ENCODE measurements around the gene TALDO1. TPM values are rescaled to one million over a fixed set of nuclear protein-coding genes. Genes with fewer than 3 reads are reported as not detected.

TALDO1 gene
- total RNA-seq, 1 donor from 2014 or later: 123 TPM

GRCh38 chr11:786235-787083, 39.2 kb downstream of the TALDO1 start:
- DNase-seq (ENCODE audit: low spot score): no peak
- no peak overlapping the region for H3K27ac Mint-ChIP-seq (ENCODE audit: unreplicated experiment)

GRCh38 chr11:787084-787675, 39.9 kb downstream of the TALDO1 start:
- H3K4me1 Mint-ChIP-seq (ENCODE audit: unreplicated experiment): peaks cover 5% of the 10 kb centered on the region
- H3K27me3 Mint-ChIP-seq (ENCODE audit: unreplicated experiment): peaks cover 13% of the 10 kb centered on the region
- H3K4me3 Mint-ChIP-seq (ENCODE audit: unreplicated experiment): no peak overlapping the region
- H3K27ac Mint-ChIP-seq (ENCODE audit: unreplicated experiment): no peak overlapping the region
- no peak for DNase-seq (ENCODE audit: low spot score)
- H3K36me3 Mint-ChIP-seq (ENCODE audit: low read depth, unreplicated experiment): peaks cover 3% of the 10 kb centered on the region
- no peaks in the 10 kb centered on the region for H3K9me3 Mint-ChIP-seq (ENCODE audit: unreplicated experiment)
- no peak for TF ChIP-seq CTCF (IDR thresholded peaks at IDR 0.05; ENCODE audit: unreplicated experiment)

More at GRCh38 chr11:786235-787083, 39.2 kb downstream of the TALDO1 start:
- H3K9me3 Mint-ChIP-seq (ENCODE audit: unreplicated experiment): no peaks in the 10 kb centered on the region
- no peak for TF ChIP-seq CTCF (IDR thresholded peaks at IDR 0.05; ENCODE audit: unreplicated experiment)
- H3K4me1 Mint-ChIP-seq (ENCODE audit: unreplicated experiment): peaks cover 5% of the 10 kb centered on the region
- H3K27me3 Mint-ChIP-seq (ENCODE audit: unreplicated experiment): peaks cover 11% of the 10 kb centered on the region
- no peak overlapping the region for H3K4me3 Mint-ChIP-seq (ENCODE audit: unreplicated experiment)
- H3K36me3 Mint-ChIP-seq (ENCODE audit: low read depth, unreplicated experiment): peaks cover 3% of the 10 kb centered on the region

- Mint-ChIP-seq H3K27me3 (ENCODE audit: unreplicated experiment) (peaks cover 14% of the 10 kb centered on the region), H3K9me3 (ENCODE audit: unreplicated experiment) (no peaks in the 10 kb centered on the region), H3K4me3 (ENCODE audit: unreplicated experiment) (no peak overlapping the region), H3K4me1 (ENCODE audit: unreplicated experiment) (peaks cover 5% of the 10 kb centered on the region), H3K27ac (ENCODE audit: unreplicated experiment) (no peak overlapping the region), H3K36me3 (ENCODE audit: low read depth, unreplicated experiment) (peaks cover 3% of the 10 kb centered on the region)
- TF ChIP-seq CTCF (IDR thresholded peaks at IDR 0.05; ENCODE audit: unreplicated experiment): no peak
- no peak for DNase-seq (ENCODE audit: low spot score)
Observed at GRCh38 chr11:788009-788640, 40.9 kb downstream of the TALDO1 start.

GRCh38 chr11:788953-789940, 42.0 kb downstream of the TALDO1 start:
- H3K4me1 Mint-ChIP-seq (ENCODE audit: unreplicated experiment): no peaks in the 10 kb centered on the region

More at GRCh38 chr11:788953-789940, 42.0 kb downstream of the TALDO1 start:
- Mint-ChIP-seq H3K9me3 (ENCODE audit: unreplicated experiment) (no peaks in the 10 kb centered on the region), H3K27ac (ENCODE audit: unreplicated experiment) (no peak overlapping the region), H3K36me3 (ENCODE audit: low read depth, unreplicated experiment) (no peaks in the 10 kb centered on the region), H3K4me3 (ENCODE audit: unreplicated experiment) (no peak overlapping the region), H3K27me3 (ENCODE audit: unreplicated experiment) (peaks cover 14% of the 10 kb centered on the region)
- DNase-seq (ENCODE audit: low spot score): no peak
- TF ChIP-seq CTCF (IDR thresholded peaks at IDR 0.05; ENCODE audit: unreplicated experiment): no peak

All from endothelial cell (in vitro differentiated cells).